ENCODE data around the gene HEY2.

- TF ChIP-seq CTCF (conservative IDR thresholded peaks at IDR 0.05 in 1 of 2, IDR thresholded peaks at IDR 0.05 in 1 of 2; ENCODE audit: low read depth in 1 of 2, low read length in 2 of 2) (no peak), EZH2 (IDR thresholded peaks at IDR 0.05; ENCODE audit: low read length, missing control alignments) (peak; percentile 36)
Measured at GRCh38 chr6:125745281-125746018, 4.0 kb upstream of the HEY2 start.
